SK-N-SH treated with all-trans-retinoic acid at 6 μM for 48 hours (cell line): ENCODE results near the gene PGPEP1.

Source experiments
- ARNTL ChIP-seq: fragments of 450-650 bp; formaldehyde crosslinking; IDR thresholded peaks from 2 replicates; pipeline ENCODE4 v1.5.0; 2020; ENCODE audit warnings: low read depth, mild to moderate bottlenecking, moderate library complexity, borderline replicate concordance
- BACH2 ChIP-seq: fragments of 250-450 bp; sonication (Bioruptor Pico); IDR thresholded peaks from 2 replicates; pipeline ENCODE4 v1.9.0; 2021; ENCODE audit warnings: mild to moderate bottlenecking, borderline replicate concordance
- CREB5 ChIP-seq: fragments of 250-450 bp; sonication (Bioruptor Pico); IDR thresholded peaks from 2 replicates; pipeline ENCODE4 v1.5.1; 2020; ENCODE audit warnings: low read depth, mild to moderate bottlenecking, moderate library complexity
- CSDC2 ChIP-seq: fragments of 250-450 bp; sonication (Bioruptor Pico); IDR thresholded peaks from 2 replicates; pipeline ENCODE4 v1.5.0; 2020; ENCODE audit warnings: mild to moderate bottlenecking, moderate library complexity
- ESRRG ChIP-seq: fragments of 250-450 bp; sonication (Bioruptor Pico); IDR thresholded peaks from 2 replicates; pipeline ENCODE4 v1.6.1; 2021; ENCODE audit warnings: mild to moderate bottlenecking
- ISL1 ChIP-seq: fragments of 250-450 bp; sonication (Bioruptor Pico); IDR thresholded peaks from 2 replicates; pipeline ENCODE4 v2.1.2; 2022; ENCODE audit warnings: mild to moderate bottlenecking, moderate library complexity
- PATZ1 ChIP-seq: fragments of 250-450 bp; sonication (Bioruptor Pico); IDR thresholded peaks from 2 replicates; pipeline ENCODE4 v1.8.0; 2020; ENCODE audit warnings: mild to moderate bottlenecking, moderate library complexity, borderline replicate concordance
- PPARA ChIP-seq: fragments of 250-450 bp; sonication (Bioruptor Pico); IDR thresholded peaks from 2 replicates; pipeline ENCODE4 v1.5.0; 2020; ENCODE audit warnings: mild to moderate bottlenecking, borderline replicate concordance
- RARB ChIP-seq: fragments of 250-450 bp; sonication (Bioruptor Pico); IDR thresholded peaks from 2 replicates; pipeline ENCODE4 v1.8.0; 2021; ENCODE audit warnings: mild to moderate bottlenecking, moderate library complexity
- ZFP3 ChIP-seq: fragments of 250-450 bp; sonication (Bioruptor Pico); IDR thresholded peaks from 2 replicates; pipeline ENCODE4 v1.5.0; 2020; ENCODE audit warnings: mild to moderate bottlenecking, moderate library complexity
- ZFP30 ChIP-seq: fragments of 450-650 bp; formaldehyde crosslinking; IDR thresholded peaks from 2 replicates; pipeline ENCODE4 v1.5.0; 2022; ENCODE audit warnings: mild to moderate bottlenecking, moderate library complexity
- ZNF70 ChIP-seq: fragments of 450-650 bp; formaldehyde crosslinking; IDR thresholded peaks from 2 replicates; pipeline ENCODE4 v1.5.0; 2020; ENCODE audit warnings: mild to moderate bottlenecking, moderate library complexity

DNA sequence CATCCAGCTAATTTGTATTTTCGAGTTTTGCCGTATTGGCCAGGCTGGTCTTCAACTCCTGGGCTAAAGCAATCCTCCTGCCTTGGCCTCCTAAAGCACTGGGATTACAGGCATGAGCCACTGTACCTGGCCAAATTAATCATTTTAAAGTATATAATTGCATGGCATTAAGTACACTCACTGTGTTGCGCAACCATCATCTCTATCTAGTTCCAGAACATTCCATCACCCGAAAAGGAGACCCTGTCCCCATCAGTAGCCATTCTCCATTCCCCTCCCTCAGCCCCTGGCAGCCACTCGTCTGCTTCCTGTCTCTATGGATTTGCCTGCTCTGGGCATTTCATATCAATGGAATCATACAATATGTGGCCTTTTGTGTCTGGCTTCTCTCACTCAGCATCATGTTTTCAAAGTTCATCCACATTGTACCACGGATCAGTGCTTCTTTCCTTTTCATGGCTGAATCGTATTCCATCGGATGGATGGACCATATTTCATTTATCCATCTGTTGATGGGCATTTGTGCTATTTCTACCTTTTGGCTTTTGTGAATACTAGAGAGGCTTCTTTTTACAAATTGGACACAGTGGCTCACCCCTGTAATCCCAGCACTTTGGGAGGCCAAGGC is 13.1 kb downstream of the PGPEP1 start:
- TF ChIP-seq ZFP30 (no peak), ARNTL (no peak), PPARA (no peak), ESRRG (no peak), CSDC2 (CRISPR knock-in tag) (no peak), ZFP3 (CRISPR knock-in tag) (no peak), RARB (CRISPR knock-in tag) (no peak), ISL1 (CRISPR knock-in tag) (no peak), CREB5 (CRISPR knock-in tag) (no peak), PATZ1 (no peak), ZNF70 (CRISPR knock-in tag) (no peak), BACH2 (CRISPR knock-in tag) (no peak)
